MM.1S (cell line): ENCODE data around the gene SIT1.
"Not testable (repeated sequence)": the region's sequence is repeated elsewhere in the genome, so short reads cannot be mapped to it uniquely, and the experiment has no call there.

ENCODE experiments used
- CTCF ChIP-seq: fragments of 300-600 bp; sonication (generic); IDR thresholded peaks from 2 replicates; pipeline ENCODE4 v1.5.1; 2016; ENCODE audit warnings: antibody characterized with exemption, low read length, mixed read lengths
- EZH2 ChIP-seq: fragments of 300-600 bp; sonication (generic); optimal IDR thresholded peaks from 2 replicates; pipeline ENCODE3; 2017; ENCODE audit warnings: low read depth, mild to moderate bottlenecking, antibody characterized with exemption, low read length, mixed read lengths
- EZH2phosphoT487 ChIP-seq: fragments of 300-600 bp; sonication (generic); IDR thresholded peaks from 2 replicates; pipeline ENCODE4 v1.6.1; 2018; ENCODE audit warnings: antibody characterized with exemption, low read length

- TF ChIP-seq CTCF, EZH2, EZH2phosphoT487: not testable (repeated sequence)
Observed at GRCh38 chr9:35640431-35640830, 10.3 kb downstream of the SIT1 start.
